Measurements from ENCODE around the gene RAB9B.

RAB9B gene

GRCh38 chrX:103806862-103807474 lies 25.1 kb downstream of the RAB9B start:
- DNase-seq = no peak

- DNase-seq = no peak
Measured at GRCh38 chrX:103805860-103806259, 26.2 kb downstream of the RAB9B start.

GRCh38 chrX:103800318-103800717 lies 31.7 kb downstream of the RAB9B start:
- no peak for DNase-seq

GRCh38 chrX:103797691-103798090 lies 34.4 kb downstream of the RAB9B start:
- DNase-seq = no peak

- DNase-seq = no peak
Measured at GRCh38 chrX:103794119-103794518, 37.9 kb downstream of the RAB9B start.

GRCh38 chrX:103793545-103793940 lies 38.5 kb downstream of the RAB9B start:
- DNase-seq = no peak

- DNase-seq = no peak
Measured at GRCh38 chrX:103792916-103793544, 39.0 kb downstream of the RAB9B start.

- no peak for DNase-seq
Measured at GRCh38 chrX:103791826-103792485, 40.1 kb downstream of the RAB9B start.

GRCh38 chrX:103791228-103791627 lies 40.8 kb downstream of the RAB9B start:
- no peak for DNase-seq

- no peak for DNase-seq
Measured at GRCh38 chrX:103789004-103789403, 43.1 kb downstream of the RAB9B start.

- DNase-seq = no peak
Measured at GRCh38 chrX:103783971-103784370, 48.1 kb downstream of the RAB9B start.

GRCh38 chrX:103783196-103783595 lies 48.9 kb downstream of the RAB9B start:
- DNase-seq = no peak

GRCh38 chrX:103782640-103783039 lies 49.4 kb downstream of the RAB9B start:
- no peak for DNase-seq

GRCh38 chrX:103781706-103782105 lies 50.4 kb downstream of the RAB9B start:
- DNase-seq = no peak

- DNase-seq = no peak
Measured at GRCh38 chrX:103781062-103781402, 51.0 kb downstream of the RAB9B start.

GRCh38 chrX:103780336-103781061 lies 51.6 kb downstream of the RAB9B start:
- DNase-seq = no peak

GRCh38 chrX:103779141-103779789 lies 52.8 kb downstream of the RAB9B start:
- no peak for DNase-seq

GRCh38 chrX:103776546-103776945 lies 55.5 kb downstream of the RAB9B start, which contains the start of gene PLP1:
Gene PLP1 (plus strand): TSS chrX:103776840. CDS start chrX:103776996, 156 bp downstream.
- DNase-seq = no peak

GRCh38 chrX:103774070-103774642 lies 57.9 kb downstream of the RAB9B start:
- DNase-seq = no peak

- no peak for DNase-seq
Measured at GRCh38 chrX:103773445-103773844, 58.6 kb downstream of the RAB9B start.
